Small intestine (tissue), 7 donors: ENCODE measurements around the gene LAMA4. TPM values are rescaled to one million over a fixed set of nuclear protein-coding genes. Genes with fewer than 3 reads are reported as not detected.
A peak's percentile ranks its signal among the peaks of the same experiment; 100 is the strongest.

ENCODE experiments used
- DNase-seq, 2 donors: peaks; one replicate each; pipeline versions ENCODE4 v3.0.0 to v3.0.0-alpha.2; 2013
- FAIRE-seq: peaks from 2 replicates; lab custom pipeline; 2012; peaks lifted over from hg19 to GRCh38; lab: Jason Lieb, UNC
- H3K27ac ChIP-seq, 3 donors: one replicate each; pipeline ENCODE4 v1.5.1; 2013; ENCODE audit warnings: low read length in 2 of 3, mild to moderate bottlenecking in 2 of 3, control low read depth in 1 of 3, inconsistent platforms in 1 of 3, low read depth in 1 of 3, moderate library complexity in 1 of 3
- H3K27me3 ChIP-seq, 3 donors: one replicate each; pipeline ENCODE4 v1.6.1; 2013; ENCODE audit warnings: low read length in 3 of 3, inconsistent platforms in 1 of 3; ENCODE audit not compliant: control insufficient read depth in 3 of 3, insufficient read depth in 3 of 3
- H3K36me3 ChIP-seq, 3 donors: one replicate each; pipeline ENCODE4 v1.6.1; 2013; ENCODE audit warnings: low read length in 3 of 3, inconsistent platforms in 1 of 3, low read depth in 1 of 3, mild to moderate bottlenecking in 1 of 3, moderate library complexity in 1 of 3; ENCODE audit not compliant: control insufficient read depth in 3 of 3, insufficient read depth in 2 of 3
- H3K4me1 ChIP-seq, 3 donors: one replicate each; pipeline ENCODE4 v1.6.1; 2013; ENCODE audit warnings: low read length in 2 of 3, inconsistent platforms in 1 of 3, low read depth in 1 of 3, mild to moderate bottlenecking in 1 of 3, moderate library complexity in 1 of 3; ENCODE audit not compliant: control insufficient read depth in 3 of 3, insufficient read depth in 2 of 3
- H3K4me3 ChIP-seq, 3 donors: one replicate each; pipeline ENCODE4 v1.5.1; 2013; ENCODE audit warnings: low read length in 3 of 3, control low read depth in 1 of 3, inconsistent platforms in 1 of 3, low read depth in 1 of 3, mild to moderate bottlenecking in 1 of 3, moderate library complexity in 1 of 3
- H3K9me3 ChIP-seq, 2 donors: one replicate each; pipeline ENCODE4 v1.6.1; 2013; ENCODE audit warnings: low read depth in 1 of 2, low read length in 1 of 2; ENCODE audit not compliant: control insufficient read depth in 2 of 2, insufficient read depth in 1 of 2
- WGBS, 3 donors: extraction: QIAGEN DNeasy Blood & Tissue Kit; methylation state at CpG; one replicate each; pipeline ENCODE4 v1.1.7; 2013; 5-methylcytosine and 5-hydroxymethylcytosine counted together
- polyA plus RNA-seq, 4 donors: library from polyadenylated mRNA; stranded (reverse) in 3 of 4; unstranded in 1 of 4; fragments of 200-250 nt in 3 of 4; fragments of 120-200 nt in 1 of 4; gene quantifications; one replicate each; pipeline versions ENCODE4 v1.2.1 to v1.2.3, GENCODE V29; 2013
- donor health status: healthy with polysubstance abuse.
- donor health status: control.
- donor health status: control.
- donor health status: Bipolar disorder and iron deficiency.
- donor health status: healthy.

The LAMA4 gene
- polyA plus RNA-seq, 4 donors: 2.0 to 29.7 (median 9.1) TPM

DNA sequence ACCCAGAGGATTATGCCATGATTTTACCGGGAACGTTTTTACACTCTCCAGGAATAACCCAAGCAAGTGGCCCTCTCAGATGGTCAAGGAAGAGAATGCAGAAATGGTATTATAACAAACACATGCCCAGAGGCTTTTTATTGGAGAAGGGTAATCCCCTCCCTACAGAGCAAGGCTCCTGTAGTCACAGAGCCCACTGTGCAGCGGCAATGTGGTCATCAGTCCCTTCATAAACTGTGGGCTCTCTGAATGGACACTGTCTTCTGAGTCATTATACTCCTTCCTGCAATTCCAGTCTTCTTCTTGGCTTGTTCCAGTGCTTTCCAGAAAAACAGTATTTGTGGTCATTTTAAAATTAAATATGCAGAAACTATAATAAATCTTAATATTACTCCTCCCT lies 74.7 kb downstream of the LAMA4 start:
- FAIRE-seq (no peak), DNase-seq (no peak)
- no peaks in the 10 kb centered on the region for H3K27me3 ChIP-seq
- H3K4me3 ChIP-seq: no peak overlapping the region
- no peaks in the 10 kb centered on the region for H3K9me3 ChIP-seq
- H3K36me3 ChIP-seq: no peaks in the 10 kb centered on the region
- no peaks in the 10 kb centered on the region for H3K4me1 ChIP-seq
- no peak overlapping the region for H3K27ac ChIP-seq
- 78 to 80% (median 80%) methylated on average over 3 of the region's 3 CpGs for WGBS, 3 donors

DNA sequence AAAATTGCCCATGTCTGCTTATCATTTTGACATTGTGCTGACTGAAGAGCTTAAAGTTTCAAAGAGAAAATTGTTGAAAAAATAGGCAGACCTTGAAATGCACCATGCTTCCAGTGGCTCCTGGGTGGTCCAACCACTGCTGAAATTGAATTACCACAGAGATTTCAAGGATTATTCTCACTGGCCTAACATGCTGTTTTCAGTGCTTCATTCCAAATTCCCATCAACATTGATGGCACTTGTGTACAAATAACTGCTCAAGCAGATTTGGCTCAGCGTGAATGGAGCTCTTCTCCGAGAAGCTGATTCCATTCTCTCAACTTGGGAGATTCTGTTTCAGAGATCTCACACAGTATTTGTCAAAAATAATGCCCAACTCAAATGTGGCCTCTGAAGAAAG lies 75.5 kb downstream of the LAMA4 start:
- FAIRE-seq (no peak), DNase-seq (no peak)
- WGBS, 3 donors: 65 to 82% (median 74%) methylated on average over 2 of the region's 2 CpGs
- Histone ChIP-seq H3K9me3 (no peaks in the 10 kb centered on the region), H3K4me3 (no peak overlapping the region), H3K27me3 (no peaks in the 10 kb centered on the region), H3K27ac (no peak overlapping the region), H3K4me1 (no peaks in the 10 kb centered on the region), H3K36me3 (no peaks in the 10 kb centered on the region)

DNA sequence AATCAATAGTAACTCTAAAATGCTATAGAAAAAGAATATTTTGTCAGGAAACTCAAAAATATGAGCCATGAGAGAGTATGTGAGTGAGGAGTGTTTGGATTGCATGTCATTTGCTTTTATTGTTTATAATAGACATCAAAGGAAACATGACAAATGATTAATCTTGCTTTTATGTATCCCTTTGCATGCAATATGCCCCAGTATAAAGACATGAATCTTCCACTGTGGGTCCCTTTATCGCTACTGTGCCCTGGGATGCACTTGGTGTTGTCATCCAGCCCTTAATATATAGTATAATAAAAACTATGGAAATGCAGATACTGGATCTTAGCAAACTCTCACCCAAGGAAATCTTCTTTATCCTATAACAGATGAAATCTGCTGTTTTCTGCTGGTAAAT lies 77.3 kb downstream of the LAMA4 start:
- H3K27ac ChIP-seq: no peak overlapping the region
- no peaks in the 10 kb centered on the region for H3K9me3 ChIP-seq
- H3K4me3 ChIP-seq: no peak overlapping the region
- no peaks in the 10 kb centered on the region for H3K4me1 ChIP-seq
- WGBS, 3 donors: 67 to 92% (median 69%) methylated on average over 1 of the region's 1 CpG
- DNase-seq (no peak), FAIRE-seq (no peak)
- H3K27me3 ChIP-seq: no peaks in the 10 kb centered on the region
- H3K36me3 ChIP-seq: no peaks in the 10 kb centered on the region

DNA sequence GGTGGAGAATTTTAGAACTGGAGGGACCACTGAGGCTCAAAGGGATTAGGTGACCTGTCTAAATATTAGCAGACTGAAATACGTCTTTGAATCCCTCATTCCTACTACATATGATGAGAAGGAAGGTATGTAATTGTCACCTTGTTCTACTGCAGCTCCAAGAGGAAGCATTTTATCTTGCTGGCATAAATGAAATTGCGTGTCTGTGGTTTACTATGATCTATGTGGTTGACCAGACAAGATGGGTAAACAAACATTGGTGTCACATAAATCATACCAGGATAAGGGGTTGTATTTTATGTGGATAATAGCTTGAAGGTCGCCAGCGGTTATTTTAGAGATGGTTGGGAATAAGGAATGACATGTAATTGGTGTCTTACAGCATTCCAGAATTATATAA lies 78.2 kb downstream of the LAMA4 start:
- Histone ChIP-seq H3K27me3 (no peaks in the 10 kb centered on the region), H3K4me3 (no peak overlapping the region), H3K9me3 (no peaks in the 10 kb centered on the region), H3K4me1 (no peaks in the 10 kb centered on the region), H3K36me3 (no peaks in the 10 kb centered on the region), H3K27ac (no peak overlapping the region)
- FAIRE-seq (no peak), DNase-seq (no peak)
- whole genome bisulfite sequencing, 3 donors: 40 to 67% (median 44%) methylated on average over 4 of the region's 4 CpGs

DNA sequence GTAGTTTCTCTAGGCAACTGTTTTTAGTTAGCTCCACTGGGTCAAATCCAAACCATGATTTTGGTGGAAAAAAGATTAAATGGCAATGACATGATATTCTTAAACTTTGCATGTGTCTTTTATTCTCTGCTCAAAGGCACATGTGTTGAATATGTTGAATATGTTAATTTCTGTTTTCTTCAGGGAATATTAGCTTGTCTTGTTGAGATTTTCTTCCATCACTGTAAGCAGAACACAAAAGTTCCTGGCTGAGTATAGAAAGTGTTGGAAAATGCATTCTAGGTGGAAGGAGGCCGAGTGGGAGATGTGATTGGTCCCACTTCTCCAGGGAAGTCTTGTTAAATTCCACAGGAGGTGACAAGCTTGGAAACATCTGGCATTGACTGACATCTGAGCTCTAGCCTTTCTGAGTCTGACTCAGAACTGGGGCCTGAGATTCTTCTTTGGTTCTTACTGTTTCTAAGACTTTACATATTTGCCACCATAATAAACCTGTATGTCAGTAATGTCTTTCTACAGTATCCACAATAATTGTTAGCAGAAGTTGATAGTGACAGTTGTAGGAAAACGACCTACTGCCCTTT lies 81.1 kb downstream of the LAMA4 start:
- Histone ChIP-seq H3K4me3 (no peak overlapping the region), H3K27ac (no peak overlapping the region)

DNA sequence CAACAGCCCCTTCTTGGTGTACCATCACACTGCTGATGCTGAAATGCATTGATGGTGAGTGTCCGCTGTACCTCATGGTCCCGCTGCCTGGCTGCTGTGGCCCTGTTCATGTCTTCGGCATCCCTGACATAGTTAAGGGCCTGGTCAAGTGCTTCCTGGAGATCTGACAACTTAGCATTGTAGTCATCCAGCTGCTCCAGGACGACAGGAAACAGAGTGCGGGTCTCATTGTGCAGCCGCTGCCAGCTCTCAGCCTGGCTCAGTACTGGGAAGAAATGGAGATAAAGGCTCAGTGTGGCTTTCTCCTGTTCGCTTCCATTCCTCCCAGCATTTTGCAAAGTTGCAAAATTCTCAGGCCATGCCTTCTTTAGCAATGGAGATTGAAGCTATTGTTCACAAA lies 81.8 kb downstream of the LAMA4 start:
- Histone ChIP-seq H3K4me1 (no peaks in the 10 kb centered on the region), H3K4me3 (no peak overlapping the region), H3K27ac (no peak overlapping the region), H3K36me3 (no peaks in the 10 kb centered on the region), H3K27me3 (no peaks in the 10 kb centered on the region), H3K9me3 (no peaks in the 10 kb centered on the region)
- WGBS, 3 donors: 69 to 78% (median 74%) methylated on average over 7 of the region's 7 CpGs
- FAIRE-seq (no peak), DNase-seq (no peak)

More for the DNA sequence above, 81.1 kb downstream of the LAMA4 start:
- H3K27me3 ChIP-seq: no peaks in the 10 kb centered on the region
- no peaks in the 10 kb centered on the region for H3K36me3 ChIP-seq
- DNase-seq (no peak), FAIRE-seq (no peak)
- H3K9me3 ChIP-seq: no peaks in the 10 kb centered on the region
- WGBS, 3 donors: 42 to 50% (median 44%) methylated on average over 2 of the region's 2 CpGs
- H3K4me1 ChIP-seq: no peaks in the 10 kb centered on the region

DNA sequence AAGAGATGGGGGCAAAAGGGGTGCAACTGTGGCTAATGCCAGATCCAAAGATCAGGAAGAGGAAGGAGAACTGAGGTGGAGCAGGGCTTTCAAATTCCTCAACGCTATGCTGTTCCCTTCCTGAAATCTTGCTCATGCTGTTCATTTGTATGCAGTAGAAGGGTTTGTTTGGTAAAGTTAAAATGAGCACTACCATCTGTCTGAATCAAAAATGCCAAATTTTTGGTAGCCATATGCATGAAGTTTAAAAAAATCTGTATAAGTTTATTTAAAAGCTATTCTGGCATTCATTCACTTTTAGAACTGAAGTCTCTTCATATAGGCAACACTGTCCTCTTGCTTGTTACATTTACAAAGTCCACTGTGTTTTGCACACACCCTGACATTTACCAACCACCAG lies 84.8 kb downstream of the LAMA4 start:
- Histone ChIP-seq H3K4me1 (no peaks in the 10 kb centered on the region), H3K27ac (no peak overlapping the region), H3K36me3 (no peaks in the 10 kb centered on the region), H3K4me3 (no peak overlapping the region), H3K9me3 (no peaks in the 10 kb centered on the region), H3K27me3 (no peaks in the 10 kb centered on the region)
- DNase-seq (no peak), FAIRE-seq (no peak)
- 55 to 88% (median 73%) methylated on average over 1 of the region's 1 CpG for WGBS, 3 donors

DNA sequence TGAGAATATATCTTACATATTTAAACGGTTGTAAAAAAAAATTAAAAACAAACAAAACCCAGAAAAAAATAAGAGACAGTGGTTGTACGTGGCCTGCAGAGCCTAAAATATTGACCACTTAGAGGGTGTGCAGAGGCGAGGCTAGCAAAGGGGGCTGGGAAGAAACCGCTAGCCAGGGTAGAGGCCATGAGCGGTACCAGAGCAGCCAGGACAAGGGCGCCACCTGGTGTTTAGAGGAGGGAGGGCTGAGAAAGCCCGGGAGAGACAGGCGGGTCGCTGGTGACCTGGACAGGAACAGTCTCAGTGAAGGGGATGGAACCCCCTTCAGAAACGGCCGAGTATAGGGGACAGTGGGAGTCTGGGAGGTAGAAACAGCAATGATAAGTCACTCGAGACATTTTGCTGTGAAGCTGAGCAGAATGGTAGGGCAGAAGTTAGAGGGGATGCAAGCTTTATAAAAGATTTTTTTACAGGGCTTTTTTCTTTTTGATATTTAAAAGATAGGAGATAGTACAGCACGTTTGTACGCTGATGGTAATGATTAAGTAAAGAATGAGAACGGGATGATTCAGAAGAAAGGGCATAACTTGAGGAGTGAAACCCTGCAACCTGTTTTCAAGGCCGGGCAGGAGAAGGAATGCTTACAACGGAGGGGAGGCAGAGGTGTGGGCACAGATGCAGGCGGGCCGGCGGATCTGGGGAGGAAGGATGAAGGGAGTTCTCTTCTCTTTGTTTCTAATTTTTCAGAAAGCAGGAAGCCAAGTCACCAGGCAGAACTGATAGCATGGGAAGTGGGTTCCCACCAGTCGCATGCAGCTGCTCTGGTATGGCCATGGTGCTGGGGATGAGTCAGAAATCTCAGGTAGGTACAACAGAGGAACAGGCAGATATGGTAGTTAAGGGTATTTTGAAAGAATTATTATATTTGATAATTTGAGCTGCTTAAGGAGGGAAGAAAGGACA lies 90.8 kb downstream of the LAMA4 start:
- H3K36me3 ChIP-seq: peaks cover 0 to 3% (median 0%) of the 10 kb centered on the region in 3 donors
- no peak overlapping the region for H3K4me3 ChIP-seq
- H3K27ac ChIP-seq: no peak overlapping the region
- DNase-seq: peak; percentile 53 to 64
- H3K4me1 ChIP-seq: peaks cover 0 to 3% (median 0%) of the 10 kb centered on the region in 3 donors
- H3K27me3 ChIP-seq: peaks cover 0 to 10% (median 0%) of the 10 kb centered on the region in 3 donors
- FAIRE-seq: no peak
- no peaks in the 10 kb centered on the region for H3K9me3 ChIP-seq
- WGBS, 3 donors: 19 to 36% (median 25%) methylated on average over 21 of the region's 21 CpGs
